WI38 (cell line): ENCODE data around the gene NEK6.

Experiments used
- H3K4me3 ChIP-seq: 2 replicates; pipeline ENCODE4 v1.5.1; 2011; ENCODE audit warnings: low read depth, mild to moderate bottlenecking, control low read depth, low read length
- TF ChIP-seq, protein P1 (sequence below): IDR thresholded peaks from 2 replicates; pipeline ENCODE4 v1.5.1; 2012; ENCODE audit warnings: low read depth, mild to moderate bottlenecking, control low read depth, low read length

NEK6 gene

DNA sequence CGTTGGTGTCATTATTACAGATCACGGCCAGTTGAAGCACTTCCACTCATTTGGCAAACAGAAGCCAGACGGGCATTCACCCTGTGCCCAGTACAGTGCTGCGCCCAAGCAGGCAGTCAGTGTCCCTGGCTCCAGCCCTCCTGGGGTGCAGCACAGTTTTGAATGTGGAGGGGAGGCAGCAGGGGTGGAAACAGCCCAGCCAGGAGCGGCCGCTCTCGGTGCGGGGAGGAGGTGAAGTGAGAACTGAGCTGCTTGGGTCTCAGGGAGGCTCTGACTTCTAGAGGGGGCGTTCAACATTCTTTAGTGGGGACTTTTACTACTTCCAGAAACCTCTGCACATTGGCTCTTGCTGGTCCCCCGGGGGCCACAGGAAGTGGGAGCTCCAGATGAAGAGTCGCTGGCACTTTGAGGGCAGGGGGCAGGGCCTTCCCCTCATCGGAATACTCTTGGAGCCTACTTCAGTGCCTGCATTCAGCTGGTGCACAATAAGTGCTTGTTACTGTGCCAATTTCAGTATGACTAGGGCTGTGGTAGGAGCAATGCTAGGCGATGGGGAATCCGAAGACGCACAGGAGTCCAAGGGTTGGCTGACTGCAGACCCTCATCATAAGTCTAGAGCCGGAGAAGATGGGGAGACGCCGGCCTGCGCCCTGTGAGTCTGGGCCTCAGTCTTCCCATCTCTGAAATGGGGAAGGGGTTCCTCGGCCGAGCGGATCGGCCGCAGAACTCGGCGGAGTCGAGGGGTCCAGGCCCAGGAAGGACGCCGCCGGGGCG is 492 bp upstream of the NEK6 start:
- TF ChIP-seq, protein P1, sequence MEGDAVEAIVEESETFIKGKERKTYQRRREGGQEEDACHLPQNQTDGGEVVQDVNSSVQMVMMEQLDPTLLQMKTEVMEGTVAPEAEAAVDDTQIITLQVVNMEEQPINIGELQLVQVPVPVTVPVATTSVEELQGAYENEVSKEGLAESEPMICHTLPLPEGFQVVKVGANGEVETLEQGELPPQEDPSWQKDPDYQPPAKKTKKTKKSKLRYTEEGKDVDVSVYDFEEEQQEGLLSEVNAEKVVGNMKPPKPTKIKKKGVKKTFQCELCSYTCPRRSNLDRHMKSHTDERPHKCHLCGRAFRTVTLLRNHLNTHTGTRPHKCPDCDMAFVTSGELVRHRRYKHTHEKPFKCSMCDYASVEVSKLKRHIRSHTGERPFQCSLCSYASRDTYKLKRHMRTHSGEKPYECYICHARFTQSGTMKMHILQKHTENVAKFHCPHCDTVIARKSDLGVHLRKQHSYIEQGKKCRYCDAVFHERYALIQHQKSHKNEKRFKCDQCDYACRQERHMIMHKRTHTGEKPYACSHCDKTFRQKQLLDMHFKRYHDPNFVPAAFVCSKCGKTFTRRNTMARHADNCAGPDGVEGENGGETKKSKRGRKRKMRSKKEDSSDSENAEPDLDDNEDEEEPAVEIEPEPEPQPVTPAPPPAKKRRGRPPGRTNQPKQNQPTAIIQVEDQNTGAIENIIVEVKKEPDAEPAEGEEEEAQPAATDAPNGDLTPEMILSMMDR = no peak
- H3K4me3 ChIP-seq = peak overlapping the region; percentile 58

DNA sequence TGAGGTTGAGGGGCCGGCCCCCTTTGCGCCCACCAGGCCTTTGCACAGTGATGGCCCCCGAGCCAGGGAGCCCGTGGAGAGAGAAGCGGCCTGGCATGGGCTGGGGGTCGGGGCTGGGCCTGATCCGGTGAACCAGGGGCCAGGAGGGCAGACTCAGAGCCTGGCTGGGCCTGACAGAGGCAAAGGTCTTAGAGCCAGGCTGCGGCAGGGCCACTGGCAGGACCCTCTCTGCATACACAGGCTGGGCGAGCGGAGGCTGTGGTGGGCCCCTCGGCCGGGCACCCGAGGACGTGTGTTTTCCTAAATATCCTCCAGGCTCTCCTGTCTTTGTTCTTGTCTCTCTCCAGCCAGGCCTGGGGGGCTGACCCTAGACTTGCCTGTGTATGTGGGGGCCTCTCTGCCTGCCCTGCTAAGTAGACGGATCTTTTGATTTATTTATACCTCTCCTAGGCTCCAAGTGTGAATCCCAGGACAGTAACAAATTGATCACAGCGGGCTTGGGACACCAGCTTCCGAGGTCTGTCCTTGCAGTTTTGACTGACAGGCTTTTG is 933 bp downstream of the NEK6 start:
- TF ChIP-seq, protein P1 = no peak
- H3K4me3 ChIP-seq = peak overlapping the region; percentile 92

DNA sequence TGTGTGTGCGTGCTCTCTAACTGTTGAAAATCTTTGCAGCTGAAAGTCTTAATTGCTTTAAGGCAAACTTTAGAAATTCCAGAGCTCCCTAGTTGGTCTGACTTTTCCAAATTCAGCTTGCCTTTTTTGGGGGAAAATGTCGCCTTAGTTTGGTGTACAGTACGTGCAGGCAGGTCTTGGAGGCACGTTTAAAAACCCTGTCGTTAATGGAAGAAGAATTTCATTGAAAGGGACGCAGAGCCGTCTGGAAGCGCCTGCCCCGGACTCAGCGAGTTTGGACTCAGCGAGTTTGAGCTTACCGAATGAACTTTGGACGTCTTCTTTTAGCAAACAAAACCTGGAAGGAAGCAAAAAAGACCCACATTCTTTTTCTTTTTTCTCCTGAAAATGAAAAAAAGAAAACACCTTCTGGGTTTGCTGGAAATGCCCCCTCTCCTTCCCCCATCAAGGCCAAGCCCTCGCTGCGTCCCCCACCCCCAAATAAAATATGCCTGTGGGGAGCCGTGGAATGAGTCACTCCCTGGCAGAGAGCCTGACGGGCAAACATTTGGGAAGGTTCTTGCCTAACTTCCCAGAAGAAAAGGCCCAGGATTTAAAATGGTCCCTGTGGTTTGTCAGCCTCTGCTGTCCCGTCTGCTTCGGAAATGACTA is 1.5 kb downstream of the NEK6 start:
- peak overlapping the region; percentile 92 for H3K4me3 ChIP-seq
- TF ChIP-seq, protein P1 = no peak

DNA sequence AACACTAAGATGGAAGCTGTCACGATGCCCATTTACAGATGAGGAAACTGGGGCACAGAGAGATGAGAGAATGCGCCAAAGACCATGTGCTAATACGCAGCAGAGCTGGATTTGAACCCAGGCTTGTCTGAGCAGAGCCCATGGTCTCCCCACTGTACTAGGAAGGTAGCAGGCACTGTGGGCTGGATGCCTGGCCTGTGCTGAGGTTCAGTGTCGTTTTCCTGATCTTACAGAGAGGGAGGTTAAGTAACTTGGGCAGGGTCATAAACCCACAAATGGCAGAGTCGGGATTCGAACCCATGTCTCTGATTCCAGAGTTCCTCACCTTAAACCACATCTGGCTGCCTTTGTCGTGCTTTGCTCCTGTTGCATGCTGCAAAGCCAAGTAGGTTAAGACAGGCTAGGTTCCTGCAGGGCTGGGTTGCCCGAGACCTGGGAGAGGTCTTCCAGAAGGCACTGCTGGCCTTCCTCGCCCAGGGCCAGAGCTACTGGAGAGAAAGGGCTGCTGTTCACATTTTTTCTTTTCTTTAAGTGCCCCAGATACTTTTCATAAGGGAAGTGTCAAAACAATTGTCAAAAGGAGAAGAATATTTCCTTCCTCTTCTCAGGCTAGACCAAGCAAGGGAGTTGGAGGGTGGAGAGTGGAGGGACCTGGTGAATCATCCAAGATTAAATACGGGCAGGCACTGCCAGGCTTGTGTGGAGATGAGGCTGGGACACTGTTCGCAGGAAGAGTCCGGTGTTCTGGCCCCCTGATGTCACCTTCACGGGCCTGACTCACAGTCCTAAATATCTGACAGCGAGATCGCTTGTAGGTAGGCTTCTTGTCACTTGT is 3.2 kb downstream of the NEK6 start:
- peak overlapping the region; percentile 92 for H3K4me3 ChIP-seq

DNA sequence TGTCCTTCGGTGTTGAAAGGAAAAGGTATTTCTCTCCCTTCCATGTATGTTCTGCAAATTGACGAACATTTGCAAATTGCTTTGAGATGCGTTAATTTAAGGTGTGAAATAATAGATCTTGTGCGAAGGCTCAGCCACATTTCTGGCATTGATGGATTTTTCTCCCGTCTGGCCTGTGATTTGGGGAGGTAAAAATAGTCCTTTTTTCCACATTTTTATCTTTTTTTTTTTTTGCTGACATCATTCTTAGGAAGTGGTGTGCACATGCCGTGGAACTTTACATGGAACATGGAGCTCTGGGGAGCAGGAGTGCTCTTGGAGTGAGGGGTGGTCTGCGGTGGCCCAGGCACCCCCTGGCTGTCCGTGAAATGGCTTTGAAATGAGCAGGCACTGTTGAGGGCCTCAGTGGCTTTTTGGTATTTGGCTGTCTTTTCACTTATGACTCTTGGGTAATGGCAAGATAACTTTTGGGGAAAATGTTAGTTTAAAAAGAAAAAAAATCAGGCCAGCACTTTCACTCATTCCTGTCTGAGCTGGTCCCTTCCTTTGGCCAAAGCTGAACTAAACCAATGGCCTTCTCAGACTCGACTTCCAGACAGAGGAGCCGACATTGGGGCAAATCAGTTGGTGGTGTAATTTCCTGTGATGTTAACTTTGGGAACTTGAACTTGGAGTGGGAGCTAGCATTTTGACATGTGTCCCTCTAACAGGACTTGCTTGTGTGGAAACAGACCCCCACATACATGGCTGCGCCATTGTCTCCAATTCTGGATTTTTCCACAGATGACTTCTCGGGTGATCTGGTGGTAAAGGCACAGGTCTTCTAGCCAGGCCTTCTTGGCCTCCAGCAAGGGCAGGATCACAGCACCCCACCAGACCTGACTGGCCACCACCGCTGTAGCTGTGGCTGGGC is 4.2 kb downstream of the NEK6 start:
- H3K4me3 ChIP-seq = peak overlapping the region; percentile 50
- TF ChIP-seq, protein P1 = no peak

More for the DNA sequence above, 3.2 kb downstream of the NEK6 start:
- TF ChIP-seq, protein P1 = no peak

DNA sequence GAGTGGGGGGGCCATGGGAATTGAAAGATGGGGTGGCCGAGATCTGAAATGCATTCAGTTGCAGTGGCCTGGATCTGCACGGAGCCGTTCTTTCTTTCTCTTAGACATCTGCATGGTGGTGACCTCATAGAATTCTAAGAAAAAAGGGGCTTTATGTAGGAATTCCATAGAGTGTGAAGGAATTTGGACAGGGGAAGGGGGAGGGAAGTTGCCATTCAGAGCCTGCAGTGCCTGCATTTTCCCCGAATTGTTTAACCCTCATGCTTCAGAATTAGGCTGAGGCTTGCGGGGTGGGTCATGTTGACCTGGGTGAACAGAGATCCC is 4.9 kb downstream of the NEK6 start:
- peak overlapping the region; percentile 50 for H3K4me3 ChIP-seq
- TF ChIP-seq, protein P1 = no peak
